ENCODE results near the gene PALM3.

DNA sequence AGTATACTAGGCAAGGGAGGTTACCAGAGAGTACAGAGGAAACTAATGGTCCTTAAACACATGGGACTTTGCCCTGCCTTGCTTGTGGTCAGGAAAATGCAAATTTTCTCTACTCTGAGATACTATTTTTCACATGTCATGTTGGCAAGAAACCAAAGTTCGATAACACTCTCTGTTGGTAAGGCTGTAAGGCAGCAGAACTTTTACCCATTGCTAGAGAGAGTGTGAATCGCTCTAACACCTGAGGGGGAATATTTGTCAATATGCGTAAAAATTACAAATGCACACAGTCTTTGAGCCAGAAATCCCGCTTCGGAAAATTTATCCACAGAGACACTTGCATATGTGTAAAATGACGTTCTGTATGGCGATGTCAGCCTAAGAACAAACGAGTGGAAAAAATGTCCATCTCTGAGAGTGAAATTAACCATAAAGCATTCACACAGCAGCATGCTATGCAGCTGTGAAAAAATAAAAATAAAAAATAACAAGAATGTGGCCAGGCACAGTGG is 46.3 kb downstream of the PALM3 start:
- TF ChIP-seq, protein P1, sequence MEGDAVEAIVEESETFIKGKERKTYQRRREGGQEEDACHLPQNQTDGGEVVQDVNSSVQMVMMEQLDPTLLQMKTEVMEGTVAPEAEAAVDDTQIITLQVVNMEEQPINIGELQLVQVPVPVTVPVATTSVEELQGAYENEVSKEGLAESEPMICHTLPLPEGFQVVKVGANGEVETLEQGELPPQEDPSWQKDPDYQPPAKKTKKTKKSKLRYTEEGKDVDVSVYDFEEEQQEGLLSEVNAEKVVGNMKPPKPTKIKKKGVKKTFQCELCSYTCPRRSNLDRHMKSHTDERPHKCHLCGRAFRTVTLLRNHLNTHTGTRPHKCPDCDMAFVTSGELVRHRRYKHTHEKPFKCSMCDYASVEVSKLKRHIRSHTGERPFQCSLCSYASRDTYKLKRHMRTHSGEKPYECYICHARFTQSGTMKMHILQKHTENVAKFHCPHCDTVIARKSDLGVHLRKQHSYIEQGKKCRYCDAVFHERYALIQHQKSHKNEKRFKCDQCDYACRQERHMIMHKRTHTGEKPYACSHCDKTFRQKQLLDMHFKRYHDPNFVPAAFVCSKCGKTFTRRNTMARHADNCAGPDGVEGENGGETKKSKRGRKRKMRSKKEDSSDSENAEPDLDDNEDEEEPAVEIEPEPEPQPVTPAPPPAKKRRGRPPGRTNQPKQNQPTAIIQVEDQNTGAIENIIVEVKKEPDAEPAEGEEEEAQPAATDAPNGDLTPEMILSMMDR (conservative IDR thresholded peaks at IDR 0.05) = no peak
- TF ChIP-seq ZFX (IDR thresholded peaks at IDR 0.05) = no peak

All from C4-2B (cell line).